Ascending aorta (tissue), 2 donors: Measurements from ENCODE around the gene A2ML1. TPM values are rescaled to one million over a fixed set of nuclear protein-coding genes. Genes with fewer than 3 reads are reported as not detected.

Experiments used
- DNase-seq, 2 donors: peaks; one replicate each; pipeline ENCODE4 v3.0.0-alpha.2; 2019; ENCODE audit warnings: low spot score in 2 of 2
- H3K27ac ChIP-seq, 2 donors: fragments of 200-600 bp; sonication (generic); one replicate each; pipeline ENCODE4 v1.5.1; 2016 to 2017; ENCODE audit warnings: mild to moderate bottlenecking in 1 of 2
- H3K27me3 ChIP-seq: fragments of 200-600 bp; sonication (generic); one replicate; pipeline ENCODE4 v1.5.1; 2017
- H3K36me3 ChIP-seq, 2 donors: fragments of 200-600 bp; sonication (generic); one replicate each; pipeline ENCODE4 v1.5.1; 2016
- H3K4me1 ChIP-seq, 2 donors: fragments of 200-600 bp; sonication (generic); one replicate each; pipeline ENCODE4 v1.5.1; 2016 to 2017; ENCODE audit warnings: mild to moderate bottlenecking in 1 of 2
- H3K4me3 ChIP-seq, 2 donors: fragments of 200-600 bp; sonication (generic); one replicate each; pipeline ENCODE4 v1.5.1; 2016 to 2017; ENCODE audit warnings: mild to moderate bottlenecking in 1 of 2
- H3K9me3 ChIP-seq, 2 donors: fragments of 200-600 bp; sonication (generic); one replicate each; pipeline ENCODE4 v1.5.1; 2016
- intact Hi-C: fragments of 100-400 bp; cut with DNase I; formaldehyde crosslinking; loops from one replicate; pipeline ENCODE4 v1.15.1; 2023
- total RNA-seq: library from RNA; depleted of rRNA; stranded (reverse); fragments of >200 nt; gene quantifications from one replicate; pipeline ENCODE4 v1.1.0, GENCODE V29; 2016
- TF ChIP-seq, protein P1 (sequence below), 3 experiments: fragments of 200-600 bp in 2 of 3; fragments of 450-650 bp in 1 of 3; sonication (generic) in 2 of 3; IDR thresholded peaks; one replicate each; pipeline ENCODE4 v1.5.1; 2016 to 2019; ENCODE audit warnings: antibody characterized with exemption in 3 of 3, mild to moderate bottlenecking in 1 of 3, moderate library complexity in 1 of 3

A2ML1 gene
- total RNA-seq: not detected

DNA sequence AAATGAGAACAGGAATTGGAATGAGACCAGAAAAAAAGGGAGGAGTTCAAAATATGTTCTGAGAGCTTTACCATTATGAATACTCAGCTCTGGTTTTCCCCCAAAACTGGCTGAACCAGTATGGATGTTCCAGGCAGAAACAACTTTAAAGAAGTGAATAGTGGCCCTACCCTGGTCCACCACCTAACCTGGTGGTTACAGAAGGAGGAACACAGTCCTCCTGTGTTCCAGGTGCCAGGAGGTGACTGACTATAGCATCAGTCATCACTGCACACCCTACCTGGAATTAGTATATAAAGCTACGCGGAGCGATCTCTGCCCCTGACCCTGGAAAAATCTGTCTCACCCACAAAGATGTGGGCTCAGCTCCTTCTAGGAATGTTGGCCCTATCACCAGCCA, at the start of gene A2ML1:
TSS of gene A2ML1 (plus strand) at position 324 of the 400 bp plus-strand sequence. CDS start at position 355, 31 bp downstream.
- intact Hi-C loops: loop anchor here (2.0 kb wide), 1 partner anchor 69 kb away; no protein-coding TSS in a partner anchor
- DNase-seq: no peak
- Histone ChIP-seq H3K27me3 (no peaks in the 10 kb centered on the region), H3K36me3 (no peaks in the 10 kb centered on the region), H3K27ac (no peak within 1 kb of the TSS), H3K4me1 (no peaks in the 10 kb centered on the region), H3K4me3 (no peak within 1 kb of the TSS), H3K9me3 (no peaks in the 10 kb centered on the region)
- TF ChIP-seq, protein P1, sequence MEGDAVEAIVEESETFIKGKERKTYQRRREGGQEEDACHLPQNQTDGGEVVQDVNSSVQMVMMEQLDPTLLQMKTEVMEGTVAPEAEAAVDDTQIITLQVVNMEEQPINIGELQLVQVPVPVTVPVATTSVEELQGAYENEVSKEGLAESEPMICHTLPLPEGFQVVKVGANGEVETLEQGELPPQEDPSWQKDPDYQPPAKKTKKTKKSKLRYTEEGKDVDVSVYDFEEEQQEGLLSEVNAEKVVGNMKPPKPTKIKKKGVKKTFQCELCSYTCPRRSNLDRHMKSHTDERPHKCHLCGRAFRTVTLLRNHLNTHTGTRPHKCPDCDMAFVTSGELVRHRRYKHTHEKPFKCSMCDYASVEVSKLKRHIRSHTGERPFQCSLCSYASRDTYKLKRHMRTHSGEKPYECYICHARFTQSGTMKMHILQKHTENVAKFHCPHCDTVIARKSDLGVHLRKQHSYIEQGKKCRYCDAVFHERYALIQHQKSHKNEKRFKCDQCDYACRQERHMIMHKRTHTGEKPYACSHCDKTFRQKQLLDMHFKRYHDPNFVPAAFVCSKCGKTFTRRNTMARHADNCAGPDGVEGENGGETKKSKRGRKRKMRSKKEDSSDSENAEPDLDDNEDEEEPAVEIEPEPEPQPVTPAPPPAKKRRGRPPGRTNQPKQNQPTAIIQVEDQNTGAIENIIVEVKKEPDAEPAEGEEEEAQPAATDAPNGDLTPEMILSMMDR (IDR thresholded peaks at IDR 0.05): no peak

DNA sequence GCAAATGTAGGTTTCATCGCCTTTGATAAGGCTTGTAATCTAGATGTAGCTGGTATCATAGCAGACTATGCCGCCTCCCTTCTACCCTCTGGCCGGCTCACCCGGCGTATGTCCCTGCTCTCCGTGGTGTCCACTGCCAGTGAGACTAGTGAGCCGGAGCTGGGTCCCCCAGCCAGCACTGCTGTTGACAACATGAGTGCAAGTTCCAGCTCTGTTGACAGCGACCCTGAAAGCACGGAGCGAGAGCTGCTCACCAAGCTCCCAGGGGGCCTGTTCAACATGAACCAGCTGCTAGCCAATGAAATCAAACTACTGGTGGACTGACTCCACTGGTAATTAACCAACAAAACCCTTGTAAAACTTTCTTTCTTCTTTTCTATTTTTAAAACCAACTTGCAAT, 49.0 kb upstream of the A2ML1 start:
- intact Hi-C loops: no loop called here
- peak overlapping the region; percentile 40 to 44 for H3K27ac ChIP-seq

DNA sequence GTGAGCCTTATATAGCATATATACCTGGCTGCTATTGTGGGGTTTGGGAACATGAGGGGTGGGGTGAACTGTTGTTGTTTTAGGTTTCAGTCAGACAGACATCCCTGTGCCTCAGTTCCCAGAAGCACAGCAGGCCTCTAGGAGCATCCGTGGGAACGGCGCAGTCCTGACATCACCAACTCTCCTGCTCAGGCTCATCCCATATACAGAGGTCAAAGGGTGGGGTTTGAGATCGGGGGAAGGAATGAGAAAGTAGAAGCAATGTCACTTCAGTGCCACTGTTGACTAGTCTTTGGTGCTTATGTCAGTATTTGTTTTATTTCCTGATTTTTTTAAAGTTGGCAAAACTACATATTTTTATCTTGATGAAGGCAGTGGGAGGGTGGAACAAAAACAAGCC, 43.1 kb upstream of the A2ML1 start:
- intact Hi-C loops: loop anchor here (5.0 kb wide), 1 partner anchor 82 kb away; the partner anchor contains the start of gene RIMKLB
- Histone ChIP-seq H3K27ac (peak overlapping the region; percentile 66 to 71), H3K36me3 (peaks cover 7 to 12% of the 10 kb centered on the region in 2 donors), H3K4me1 (peaks cover 0 to 18% of the 10 kb centered on the region in 2 donors), H3K4me3 (no peak overlapping the region), H3K9me3 (no peaks in the 10 kb centered on the region), H3K27me3 (no peaks in the 10 kb centered on the region)
- no peak for DNase-seq
- TF ChIP-seq, protein P1 (IDR thresholded peaks at IDR 0.05): no peak

More for the DNA sequence above, 49.0 kb upstream of the A2ML1 start:
- H3K4me1 ChIP-seq: peaks cover 0 to 10% of the 10 kb centered on the region in 2 donors
- DNase-seq: no peak
- no peaks in the 10 kb centered on the region for H3K9me3 ChIP-seq
- H3K4me3 ChIP-seq: no peak overlapping the region
- TF ChIP-seq, protein P1 (IDR thresholded peaks at IDR 0.05): no peak
- H3K36me3 ChIP-seq: no peaks in the 10 kb centered on the region
- H3K27me3 ChIP-seq: no peaks in the 10 kb centered on the region

DNA sequence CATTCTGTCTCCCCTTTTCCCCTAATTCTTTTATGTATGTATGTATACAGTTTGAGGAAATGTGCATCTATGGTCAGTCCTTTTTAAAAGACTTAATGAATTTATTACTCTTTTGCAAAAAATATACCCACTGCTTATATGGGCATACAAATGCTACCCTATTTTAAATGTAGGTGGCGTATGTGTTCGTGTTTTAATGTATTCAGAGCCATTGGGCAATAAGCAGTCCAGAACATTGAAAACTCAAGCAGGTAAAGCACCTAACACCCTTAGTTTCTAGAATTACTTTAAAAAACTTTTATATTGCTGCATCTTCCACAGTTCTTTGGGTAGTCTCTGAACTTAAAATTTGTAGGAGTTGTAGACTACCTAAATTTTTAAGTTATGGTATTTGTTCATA, 42.6 kb upstream of the A2ML1 start:
- H3K4me3 ChIP-seq: no peak overlapping the region
- H3K27me3 ChIP-seq: no peaks in the 10 kb centered on the region
- no peak for DNase-seq
- peaks cover 0 to 18% of the 10 kb centered on the region in 2 donors for H3K4me1 ChIP-seq
- H3K36me3 ChIP-seq: peaks cover 7 to 12% of the 10 kb centered on the region in 2 donors
- no peaks in the 10 kb centered on the region for H3K9me3 ChIP-seq
- intact Hi-C loops: loop anchor here (5.0 kb wide), 1 partner anchor 83 kb away; the partner anchor contains the start of gene RIMKLB
- H3K27ac ChIP-seq: peak overlapping the region; percentile 66 to 71
- TF ChIP-seq, protein P1 (IDR thresholded peaks at IDR 0.05): no peak

DNA sequence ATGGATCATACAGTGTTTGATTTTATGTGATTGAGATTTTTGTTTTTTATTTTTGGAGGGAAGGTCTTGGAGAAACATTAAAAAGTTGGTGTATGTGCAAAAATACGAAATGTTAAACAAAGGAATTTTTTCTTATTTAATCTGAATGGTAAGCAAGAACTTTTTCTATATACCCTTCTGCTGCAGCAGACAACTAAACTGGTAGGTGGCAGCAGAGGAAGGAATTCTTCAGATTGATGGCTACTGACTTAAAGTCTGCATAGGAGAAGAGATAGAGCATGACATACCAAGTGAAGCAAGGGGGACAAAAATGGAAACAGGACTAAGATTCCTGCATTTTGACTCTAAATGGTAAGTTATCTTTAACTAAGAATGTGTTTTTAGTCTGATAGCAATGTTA, 42.0 kb upstream of the A2ML1 start:
- peak overlapping the region in 1 of 2 donors; percentile 66 for H3K27ac ChIP-seq
- no peaks in the 10 kb centered on the region for H3K27me3 ChIP-seq
- intact Hi-C loops: no loop called here
- no peaks in the 10 kb centered on the region for H3K9me3 ChIP-seq
- TF ChIP-seq, protein P1 (IDR thresholded peaks at IDR 0.05): peak in 1 of 3 experiments; percentile 39
- DNase-seq: no peak
- peaks cover 7 to 12% of the 10 kb centered on the region in 2 donors for H3K36me3 ChIP-seq
- H3K4me3 ChIP-seq: no peak overlapping the region
- H3K4me1 ChIP-seq: peaks cover 0 to 18% of the 10 kb centered on the region in 2 donors
